Measurements from ENCODE around the gene CLEC2L. TPM values are rescaled to one million over a fixed set of nuclear protein-coding genes. Genes with fewer than 3 reads are reported as not detected.
"Not testable (repeated sequence)": the region's sequence is repeated elsewhere in the genome, so short reads cannot be mapped to it uniquely, and the experiment has no call there.

The CLEC2L gene
- total and polyA plus RNA-seq, 2 experiments from 2014 or later = 0.26 to 0.27 TPM

DNA sequence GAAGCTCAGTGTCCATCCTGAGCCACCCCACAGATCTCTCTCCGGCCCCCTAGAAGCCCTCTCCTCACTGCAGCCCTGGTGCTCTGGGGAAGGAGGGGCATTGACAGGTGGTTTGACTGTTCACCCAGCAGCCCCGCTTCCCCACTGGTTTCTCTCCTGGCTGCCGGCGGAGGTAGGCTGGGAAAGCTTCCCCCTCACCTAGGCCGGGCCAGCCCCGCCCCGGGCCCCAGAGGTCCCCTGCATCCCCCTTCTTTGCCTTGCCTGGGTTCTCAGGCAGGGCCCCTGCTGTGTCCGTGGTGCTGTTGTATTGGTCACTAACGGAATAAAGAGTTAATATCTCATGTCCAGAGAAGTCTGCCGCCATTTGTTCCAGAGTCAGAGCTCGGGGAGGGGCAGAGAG, 21.2 kb downstream of the CLEC2L start:
- no peaks in the 10 kb centered on the region for H3K36me3 ChIP-seq
- H3K27me3 ChIP-seq = no peaks in the 10 kb centered on the region
- no peak overlapping the region for H3K4me3 ChIP-seq
- H3K4me1 ChIP-seq (ENCODE audit: low read depth) = no peaks in the 10 kb centered on the region
- TF ChIP-seq, protein P1, sequence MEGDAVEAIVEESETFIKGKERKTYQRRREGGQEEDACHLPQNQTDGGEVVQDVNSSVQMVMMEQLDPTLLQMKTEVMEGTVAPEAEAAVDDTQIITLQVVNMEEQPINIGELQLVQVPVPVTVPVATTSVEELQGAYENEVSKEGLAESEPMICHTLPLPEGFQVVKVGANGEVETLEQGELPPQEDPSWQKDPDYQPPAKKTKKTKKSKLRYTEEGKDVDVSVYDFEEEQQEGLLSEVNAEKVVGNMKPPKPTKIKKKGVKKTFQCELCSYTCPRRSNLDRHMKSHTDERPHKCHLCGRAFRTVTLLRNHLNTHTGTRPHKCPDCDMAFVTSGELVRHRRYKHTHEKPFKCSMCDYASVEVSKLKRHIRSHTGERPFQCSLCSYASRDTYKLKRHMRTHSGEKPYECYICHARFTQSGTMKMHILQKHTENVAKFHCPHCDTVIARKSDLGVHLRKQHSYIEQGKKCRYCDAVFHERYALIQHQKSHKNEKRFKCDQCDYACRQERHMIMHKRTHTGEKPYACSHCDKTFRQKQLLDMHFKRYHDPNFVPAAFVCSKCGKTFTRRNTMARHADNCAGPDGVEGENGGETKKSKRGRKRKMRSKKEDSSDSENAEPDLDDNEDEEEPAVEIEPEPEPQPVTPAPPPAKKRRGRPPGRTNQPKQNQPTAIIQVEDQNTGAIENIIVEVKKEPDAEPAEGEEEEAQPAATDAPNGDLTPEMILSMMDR (IDR thresholded peaks at IDR 0.05; ENCODE audit: low read depth, low read length) = no peak
- DNase-seq (ENCODE audit: low read depth in 1 of 2, low spot score in 1 of 2) = no peak
- H3K9me3 ChIP-seq (ENCODE audit: low read depth) = no peaks in the 10 kb centered on the region
- no peak overlapping the region for H3K27ac ChIP-seq

DNA sequence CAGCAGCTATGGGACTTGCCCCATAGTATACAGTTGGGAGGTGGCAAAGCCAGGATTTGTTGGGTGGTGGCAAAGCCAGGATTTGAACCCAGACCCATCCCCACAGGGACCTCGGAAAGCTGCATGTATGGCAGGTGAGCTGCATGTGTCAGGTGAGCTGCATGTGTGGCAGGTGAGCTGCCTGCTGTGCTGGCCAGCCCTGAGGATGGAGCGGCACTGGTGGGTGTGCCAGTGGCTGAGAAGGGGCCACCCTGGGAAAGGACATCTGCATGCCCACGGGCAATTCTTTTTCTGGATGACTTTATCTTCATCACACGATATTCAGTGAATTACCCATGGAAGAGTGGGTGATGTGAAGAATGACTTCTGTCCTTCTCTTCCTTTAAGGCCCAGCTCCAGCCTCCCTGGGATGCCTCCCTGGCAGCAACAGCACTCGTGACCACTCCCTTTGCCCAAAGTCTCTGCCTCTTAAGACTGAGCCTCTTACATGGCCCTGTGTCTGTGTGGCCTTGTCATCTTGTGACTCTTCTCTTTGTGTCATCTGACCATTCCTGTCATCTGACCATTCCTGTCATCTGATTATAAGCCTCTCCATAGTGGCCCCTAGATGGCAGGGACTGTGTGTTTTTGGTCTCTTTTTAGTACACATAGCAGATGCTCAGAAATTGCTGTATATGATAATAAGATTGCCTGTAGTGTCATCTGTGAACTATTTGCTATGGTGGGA, 25.0 kb downstream of the CLEC2L start:
- Histone ChIP-seq H3K36me3 (no peaks in the 10 kb centered on the region), H3K9me3 (ENCODE audit: low read depth) (no peaks in the 10 kb centered on the region), H3K27me3 (no peaks in the 10 kb centered on the region), H3K4me3 (no peak overlapping the region), H3K27ac (no peak overlapping the region), H3K4me1 (ENCODE audit: low read depth) (no peaks in the 10 kb centered on the region)
- TF ChIP-seq, protein P1 (IDR thresholded peaks at IDR 0.05; ENCODE audit: low read depth, low read length) = no peak
- DNase-seq (ENCODE audit: low read depth in 1 of 2, low spot score in 1 of 2) = no peak

DNA sequence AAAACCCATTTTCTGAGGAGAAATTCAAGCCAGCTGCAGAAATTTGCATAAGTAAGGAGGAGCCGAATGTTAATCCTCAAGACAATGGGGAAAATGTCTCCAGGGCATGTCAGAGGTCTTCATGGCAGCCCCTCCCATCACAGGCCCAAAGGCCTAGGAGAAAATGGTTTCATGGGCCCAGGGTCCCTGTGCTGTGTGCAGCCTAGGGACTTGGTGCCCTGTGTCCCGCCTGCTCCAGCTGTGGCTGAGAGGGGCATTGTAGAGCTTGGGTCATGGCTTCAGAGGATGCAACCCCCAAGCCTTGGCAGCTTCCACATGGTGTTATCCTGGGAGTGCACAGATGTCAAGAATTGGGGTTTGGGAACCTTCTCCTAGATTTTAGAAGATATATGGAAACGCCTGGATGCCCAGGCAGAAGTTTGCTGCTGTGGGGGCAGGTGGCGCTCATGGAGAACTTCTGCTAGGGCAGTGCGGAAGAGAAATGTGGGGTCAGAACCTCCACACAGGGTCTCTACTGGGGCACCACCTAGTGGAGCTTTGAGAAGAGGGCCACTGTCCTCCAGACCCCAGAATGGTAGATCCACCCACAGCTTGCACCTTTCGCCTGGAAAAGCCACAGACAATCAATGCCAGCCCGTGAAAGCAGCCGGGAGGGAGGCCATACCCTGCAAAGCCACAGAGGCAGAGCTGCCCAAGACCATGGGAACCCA, 30.7 kb downstream of the CLEC2L start:
- H3K27ac ChIP-seq; H3K4me3 ChIP-seq; H3K27me3 ChIP-seq; DNase-seq (ENCODE audit: low read depth in 1 of 2, low spot score in 1 of 2); H3K36me3 ChIP-seq; H3K4me1 ChIP-seq (ENCODE audit: low read depth); H3K9me3 ChIP-seq (ENCODE audit: low read depth): not testable (repeated sequence)

DNA sequence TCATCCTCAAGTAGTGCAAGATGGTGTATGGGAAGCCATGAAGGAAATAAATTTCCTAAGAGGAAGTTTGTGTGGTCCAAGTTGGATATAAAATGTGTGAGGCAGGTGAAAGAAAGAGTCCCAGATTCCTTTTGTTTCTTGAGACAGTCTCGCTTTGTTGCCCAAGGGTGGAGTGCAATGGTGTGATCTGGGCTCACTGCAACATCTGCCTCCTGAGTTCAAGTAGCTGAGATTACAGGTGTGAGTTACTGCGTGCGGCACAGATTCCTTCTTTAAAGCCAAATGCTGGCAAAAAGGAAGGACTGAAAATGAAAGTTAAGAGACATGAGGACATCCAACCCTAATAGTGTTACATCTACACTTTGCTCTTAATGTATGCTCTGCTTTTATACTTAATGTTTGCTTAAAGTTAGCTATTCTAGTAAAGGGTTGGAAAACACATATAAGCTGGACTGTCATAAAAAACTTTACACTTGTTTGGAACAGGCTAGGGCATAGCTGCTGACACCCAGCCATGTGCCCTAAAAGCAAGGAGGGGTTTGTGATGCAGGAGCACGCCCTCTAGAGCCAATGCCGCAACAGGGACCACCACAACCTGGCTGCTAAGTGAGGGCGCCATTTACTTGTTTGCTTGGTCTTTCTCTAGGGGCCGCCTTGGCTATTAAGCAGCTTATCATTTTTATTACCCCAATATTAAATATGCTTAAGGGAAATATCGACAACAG, 34.5 kb downstream of the CLEC2L start:
- Histone ChIP-seq H3K4me1 (ENCODE audit: low read depth) (no peaks in the 10 kb centered on the region), H3K9me3 (ENCODE audit: low read depth) (no peaks in the 10 kb centered on the region), H3K27ac (no peak overlapping the region), H3K27me3 (no peaks in the 10 kb centered on the region), H3K36me3 (no peaks in the 10 kb centered on the region), H3K4me3 (no peak overlapping the region)
- DNase-seq (ENCODE audit: low read depth in 1 of 2, low spot score in 1 of 2) = no peak
- TF ChIP-seq, protein P1 (IDR thresholded peaks at IDR 0.05; ENCODE audit: low read depth, low read length) = no peak

DNA sequence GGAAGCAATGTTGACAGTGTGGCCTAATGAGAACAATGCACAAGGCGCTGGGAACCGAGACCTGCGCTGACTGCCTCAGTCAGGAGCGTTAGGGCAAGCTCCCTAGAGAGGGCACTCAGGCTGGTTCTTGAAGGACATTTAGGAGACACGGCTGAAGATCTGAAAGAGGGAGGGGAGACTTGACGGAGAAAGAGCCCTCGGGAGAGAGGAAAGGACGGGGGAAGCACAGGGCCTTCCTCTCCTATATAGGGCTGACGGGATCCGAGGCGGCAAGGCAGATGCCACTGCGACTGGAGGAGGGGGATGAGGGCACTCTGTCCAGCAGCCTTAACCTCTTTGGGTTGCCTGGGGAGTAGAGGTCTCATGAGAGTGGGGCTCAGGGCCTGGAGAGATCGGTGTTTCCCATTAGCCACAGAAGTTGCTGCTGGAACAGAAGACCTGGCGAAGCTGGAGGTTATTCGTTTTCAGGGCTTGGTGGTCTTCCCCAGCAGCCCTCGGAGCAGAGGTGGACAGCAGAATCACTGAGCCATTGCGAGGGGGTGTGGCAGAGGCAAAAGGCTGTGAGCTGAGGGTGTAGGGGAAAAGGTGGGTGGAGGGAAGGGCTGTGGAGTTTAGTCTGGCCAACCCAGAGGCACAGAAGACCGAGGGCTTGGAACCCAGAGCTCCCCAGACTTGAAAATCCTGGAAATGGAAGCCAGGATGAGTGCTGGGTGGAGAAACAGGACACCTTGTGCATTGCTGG, 36.0 kb downstream of the CLEC2L start:
- H3K4me3 ChIP-seq = no peak overlapping the region
- no peak for DNase-seq (ENCODE audit: low read depth in 1 of 2, low spot score in 1 of 2)
- no peak overlapping the region for H3K27ac ChIP-seq
- TF ChIP-seq, protein P1 (IDR thresholded peaks at IDR 0.05; ENCODE audit: low read depth, low read length) = no peak
- no peaks in the 10 kb centered on the region for H3K36me3 ChIP-seq
- no peaks in the 10 kb centered on the region for H3K4me1 ChIP-seq (ENCODE audit: low read depth)
- H3K27me3 ChIP-seq = no peaks in the 10 kb centered on the region
- H3K9me3 ChIP-seq (ENCODE audit: low read depth) = no peaks in the 10 kb centered on the region
